Hepatocyte (in vitro differentiated cells): ENCODE measurements around the gene IGSF6.

Source experiments
- CTCF ChIP-seq: fragments of 200-600 bp; sonication (generic); IDR thresholded peaks from 2 replicates; pipeline ENCODE4 v1.5.1; 2016; ENCODE audit warnings: antibody characterized with exemption, mild to moderate bottlenecking; ENCODE audit not compliant: poor library complexity
- EZH2 ChIP-seq: fragments of 200-600 bp; sonication (generic); IDR thresholded peaks from 2 replicates; pipeline ENCODE4 v1.6.1; 2016; ENCODE audit warnings: antibody characterized with exemption, mild to moderate bottlenecking, borderline replicate concordance

GRCh38 chr16:21664801-21665492 lies 12.5 kb upstream of the IGSF6 start:
- no peak for TF ChIP-seq CTCF
- TF ChIP-seq EZH2: no peak
